Stimulated activated naive CD8-positive, alpha-beta T cell treated with anti-CD3 and anti-CD28 coated beads, Interleukin-15, Interleukin-2, amounts not matched to agents 100 U/mL and 50 U/mL, for 24 hours (primary cell): ENCODE measurements around the gene TP53TG5.
A peak's percentile ranks its signal among the peaks of the same experiment; 100 is the strongest.
"Not testable (repeated sequence)": the region's sequence is repeated elsewhere in the genome, so short reads cannot be mapped to it uniquely, and the experiment has no call there.

Experiments used
- ATAC-seq: fragments of 150-1000 bp; cut with Tn5 transposase; one replicate; pipeline ENCODE4 v1.10.0; 2021
- DNase-seq: peaks from one replicate; pipeline ENCODE4 v3.0.0; 2021

The TP53TG5 gene

GRCh38 chr20:45366192-45366591 is 11.9 kb downstream of the TP53TG5 start:
- ATAC-seq = no peak
- no peak for DNase-seq

- ATAC-seq (no peak), DNase-seq (no peak)
Measured at GRCh38 chr20:45365444-45365970, 12.6 kb downstream of the TP53TG5 start.

- ATAC-seq (no peak), DNase-seq (no peak)
Measured at GRCh38 chr20:45363611-45364492, 14.3 kb downstream of the TP53TG5 start.

- DNase-seq (peak; percentile 99), ATAC-seq (peak; percentile 89)
Measured at GRCh38 chr20:45362804-45363610, 15.1 kb downstream of the TP53TG5 start, which contains the start of gene SYS1. SYS1 (plus strand) TSS chr20:45363156; CDS start chr20:45363532, 376 bp downstream.

- ATAC-seq = no peak
- no peak for DNase-seq
Measured at GRCh38 chr20:45361793-45362192, 16.3 kb downstream of the TP53TG5 start.

- no peak for DNase-seq
- ATAC-seq = no peak
Measured at GRCh38 chr20:45359406-45360148, 18.5 kb downstream of the TP53TG5 start.

GRCh38 chr20:45359069-45359405 is 19.1 kb downstream of the TP53TG5 start:
- DNase-seq (no peak), ATAC-seq (no peak)

GRCh38 chr20:45358282-45359068 is 19.6 kb downstream of the TP53TG5 start:
- no peak for ATAC-seq
- DNase-seq = no peak

GRCh38 chr20:45355209-45356084 is 22.7 kb downstream of the TP53TG5 start:
- ATAC-seq (peak; percentile 74), DNase-seq (no peak)

- DNase-seq = peak; percentile 43
- ATAC-seq = peak; percentile 76
Measured at GRCh38 chr20:45354423-45355208, 23.5 kb downstream of the TP53TG5 start.

GRCh38 chr20:45353746-45354145 is 24.4 kb downstream of the TP53TG5 start:
- ATAC-seq (no peak), DNase-seq (no peak)

- no peak for ATAC-seq
- no peak for DNase-seq
Measured at GRCh38 chr20:45352729-45353128, 25.4 kb downstream of the TP53TG5 start.

GRCh38 chr20:45350795-45351194 is 27.3 kb downstream of the TP53TG5 start:
- DNase-seq, ATAC-seq: not testable (repeated sequence)

- ATAC-seq (no peak), DNase-seq (no peak)
Measured at GRCh38 chr20:45350217-45350616, 27.9 kb downstream of the TP53TG5 start.

- DNase-seq (peak; percentile 76), ATAC-seq (peak; percentile 79)
Measured at GRCh38 chr20:45347936-45348778, 30.0 kb downstream of the TP53TG5 start, which contains the start of gene SDC4. SDC4 (minus strand) TSS chr20:45348424; CDS start chr20:45348384, 40 bp downstream.

- ATAC-seq (no peak), DNase-seq (no peak)
Measured at GRCh38 chr20:45347297-45347935, 30.7 kb downstream of the TP53TG5 start.

- ATAC-seq = no peak
- DNase-seq = no peak
Measured at GRCh38 chr20:45346851-45347250, 31.3 kb downstream of the TP53TG5 start.

- ATAC-seq (peak; percentile 28), DNase-seq (peak; percentile 35)
Measured at GRCh38 chr20:45346291-45346718, 31.8 kb downstream of the TP53TG5 start.
